Astrocyte (in vitro differentiated cells and primary cell): ENCODE results near the gene ABCB8. TPM values are rescaled to one million over a fixed set of nuclear protein-coding genes. Genes with fewer than 3 reads are reported as not detected.

Experiments
- DNase-seq: peaks from one replicate; pipeline ENCODE4 v3.0.0-alpha.2; 2010; ENCODE audit warnings: low read depth
- FAIRE-seq: peaks from 2 replicates; lab custom pipeline; 2011; peaks lifted over from hg19 to GRCh38; lab: Jason Lieb, UNC
- H2AFZ ChIP-seq: 2 replicates; pipeline ENCODE4 v1.6.0; 2012; ENCODE audit warnings: low read depth, low read length, inconsistent platforms
- H3K27ac ChIP-seq: 2 replicates; pipeline ENCODE4 v1.5.1; 2011; ENCODE audit warnings: low read depth, low read length, inconsistent platforms
- H3K27me3 ChIP-seq: 2 replicates; pipeline ENCODE4 v1.6.0; 2011; ENCODE audit warnings: low read length, inconsistent platforms; ENCODE audit not compliant: insufficient read depth
- H3K36me3 ChIP-seq: 2 replicates; pipeline ENCODE4 v1.5.1; 2011; ENCODE audit warnings: low read length, inconsistent platforms; ENCODE audit not compliant: insufficient read depth
- H3K4me1 ChIP-seq: 2 replicates; pipeline ENCODE4 v1.5.1; 2011; ENCODE audit warnings: low read length, inconsistent platforms; ENCODE audit not compliant: insufficient read depth
- H3K4me2 ChIP-seq: 2 replicates; pipeline ENCODE4 v1.6.0; 2012; ENCODE audit warnings: low read length, inconsistent platforms
- H3K4me3 ChIP-seq: 2 replicates; pipeline ENCODE4 v1.5.1; 2011; ENCODE audit warnings: low read depth, mild to moderate bottlenecking, low read length, inconsistent platforms; ENCODE audit not compliant: insufficient read depth
- H3K79me2 ChIP-seq: 2 replicates; pipeline ENCODE4 v1.6.0; 2012; ENCODE audit warnings: mild to moderate bottlenecking, low read length, inconsistent platforms; ENCODE audit not compliant: insufficient read depth
- H3K9ac ChIP-seq: 2 replicates; pipeline ENCODE4 v1.6.0; 2012; ENCODE audit warnings: mild to moderate bottlenecking, low read length, inconsistent platforms
- H3K9me3 ChIP-seq: 2 replicates; pipeline ENCODE4 v1.5.1; 2012; ENCODE audit warnings: low read depth, mild to moderate bottlenecking, low read length, inconsistent platforms; ENCODE audit not compliant: insufficient read depth
- H4K20me1 ChIP-seq: 2 replicates; pipeline ENCODE4 v1.6.0; 2012; ENCODE audit warnings: low read length, inconsistent platforms; ENCODE audit not compliant: insufficient read depth
- H3K27ac Mint-ChIP-seq: one replicate; pipeline ENCODE4 v1.8.0; 2021; ENCODE audit warnings: mild to moderate bottlenecking, mixed read lengths; ENCODE audit not compliant: unreplicated experiment
- H3K27me3 Mint-ChIP-seq: one replicate; pipeline ENCODE4 v1.8.0; 2021; ENCODE audit warnings: low read depth, mixed read lengths; ENCODE audit not compliant: unreplicated experiment
- H3K36me3 Mint-ChIP-seq: one replicate; pipeline ENCODE4 v1.8.0; 2021; ENCODE audit warnings: low read depth, mixed read lengths; ENCODE audit not compliant: unreplicated experiment
- H3K4me1 Mint-ChIP-seq: one replicate; pipeline ENCODE4 v1.8.0; 2021; ENCODE audit warnings: low read depth, mixed read lengths; ENCODE audit not compliant: unreplicated experiment
- H3K4me3 Mint-ChIP-seq: one replicate; pipeline ENCODE4 v1.8.0; 2021; ENCODE audit warnings: mild to moderate bottlenecking, moderate library complexity, mixed read lengths; ENCODE audit not compliant: unreplicated experiment
- H3K9me3 Mint-ChIP-seq: one replicate; pipeline ENCODE4 v1.8.0; 2021; ENCODE audit warnings: mild to moderate bottlenecking, mixed read lengths; ENCODE audit not compliant: unreplicated experiment
- EZH2 ChIP-seq: IDR thresholded peaks from 2 replicates; pipeline ENCODE4 v1.6.1; 2012; ENCODE audit warnings: mild to moderate bottlenecking, low read length, inconsistent platforms; ENCODE audit not compliant: insufficient read depth
- total RNA-seq: library from RNA; stranded (reverse); gene quantifications from 2 replicates; pipeline ENCODE4 v1.2.1, GENCODE V29; 2021
- TF ChIP-seq, protein P1 (sequence below): IDR thresholded peaks from 2 replicates; pipeline ENCODE4 v1.5.1; 2011; ENCODE audit warnings: low read depth, mild to moderate bottlenecking, inconsistent platforms, low read length, moderate library complexity; ENCODE audit not compliant: insufficient read depth

Gene ABCB8
- total RNA-seq, 1 donor from 2014 or later: 53.3 TPM

DNA sequence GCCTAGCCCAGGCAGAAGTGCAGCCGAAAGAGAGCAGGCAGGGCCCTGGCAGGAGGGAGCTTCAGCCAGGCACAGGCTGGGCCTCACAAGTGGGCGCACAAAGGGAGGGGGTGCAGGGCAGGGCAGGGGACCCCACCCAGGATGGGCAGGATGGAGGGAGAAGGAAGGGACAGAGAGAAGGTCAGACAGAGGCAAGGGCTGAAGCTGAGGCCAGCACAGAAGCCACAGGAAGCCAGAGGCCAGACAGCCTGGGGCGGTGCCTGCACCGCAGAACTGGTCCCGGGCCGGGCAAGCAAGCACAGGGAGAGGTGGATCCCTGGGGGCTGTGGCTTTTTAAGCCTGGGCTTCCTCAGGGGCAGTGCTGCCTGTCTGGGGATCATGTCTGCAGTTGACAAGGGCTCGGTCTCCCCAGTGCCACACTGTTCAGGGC is 20.8 kb upstream of the ABCB8 start:
- Histone ChIP-seq H4K20me1 (no peaks in the 10 kb centered on the region), H3K4me1 (peaks cover 5% of the 10 kb centered on the region), H3K36me3 (no peaks in the 10 kb centered on the region), H3K9ac (no peak overlapping the region), H3K27me3 (peaks cover 4% of the 10 kb centered on the region), H3K9me3 (no peaks in the 10 kb centered on the region), H2AFZ (no peak overlapping the region), H3K4me3 (no peak overlapping the region), H3K27ac (no peak overlapping the region), H3K4me2 (no peak overlapping the region), H3K79me2 (no peaks in the 10 kb centered on the region)
- H3K27ac Mint-ChIP-seq: no peak overlapping the region
- no peak for FAIRE-seq
- H3K27me3 Mint-ChIP-seq: peaks cover 36% of the 10 kb centered on the region
- H3K4me1 Mint-ChIP-seq: peaks cover 11% of the 10 kb centered on the region
- H3K36me3 Mint-ChIP-seq: peaks cover under 1% of the 10 kb centered on the region
- TF ChIP-seq, protein P1, sequence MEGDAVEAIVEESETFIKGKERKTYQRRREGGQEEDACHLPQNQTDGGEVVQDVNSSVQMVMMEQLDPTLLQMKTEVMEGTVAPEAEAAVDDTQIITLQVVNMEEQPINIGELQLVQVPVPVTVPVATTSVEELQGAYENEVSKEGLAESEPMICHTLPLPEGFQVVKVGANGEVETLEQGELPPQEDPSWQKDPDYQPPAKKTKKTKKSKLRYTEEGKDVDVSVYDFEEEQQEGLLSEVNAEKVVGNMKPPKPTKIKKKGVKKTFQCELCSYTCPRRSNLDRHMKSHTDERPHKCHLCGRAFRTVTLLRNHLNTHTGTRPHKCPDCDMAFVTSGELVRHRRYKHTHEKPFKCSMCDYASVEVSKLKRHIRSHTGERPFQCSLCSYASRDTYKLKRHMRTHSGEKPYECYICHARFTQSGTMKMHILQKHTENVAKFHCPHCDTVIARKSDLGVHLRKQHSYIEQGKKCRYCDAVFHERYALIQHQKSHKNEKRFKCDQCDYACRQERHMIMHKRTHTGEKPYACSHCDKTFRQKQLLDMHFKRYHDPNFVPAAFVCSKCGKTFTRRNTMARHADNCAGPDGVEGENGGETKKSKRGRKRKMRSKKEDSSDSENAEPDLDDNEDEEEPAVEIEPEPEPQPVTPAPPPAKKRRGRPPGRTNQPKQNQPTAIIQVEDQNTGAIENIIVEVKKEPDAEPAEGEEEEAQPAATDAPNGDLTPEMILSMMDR: no peak
- no peak for TF ChIP-seq EZH2
- no peaks in the 10 kb centered on the region for H3K9me3 Mint-ChIP-seq
- no peak for DNase-seq
- no peak overlapping the region for H3K4me3 Mint-ChIP-seq

DNA sequence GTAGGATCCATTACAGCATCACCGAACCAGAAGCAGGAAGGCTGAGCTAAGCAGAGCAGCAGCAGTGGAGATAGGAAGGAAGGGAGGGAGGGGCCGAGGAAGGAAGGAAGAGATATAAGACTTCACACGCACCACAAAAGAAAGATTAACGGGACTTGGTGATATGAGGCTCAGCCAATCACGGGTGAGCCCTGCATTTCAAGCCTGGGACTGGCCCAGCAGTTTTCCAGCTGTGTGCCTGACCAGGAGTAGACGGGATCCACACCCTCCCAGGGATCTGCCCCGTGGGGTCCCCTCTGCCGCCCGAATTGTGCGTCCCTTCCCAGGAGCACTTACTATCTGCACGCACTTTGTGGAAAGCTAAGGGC is 20.1 kb upstream of the ABCB8 start:
- Histone ChIP-seq H4K20me1 (no peaks in the 10 kb centered on the region), H3K4me1 (peaks cover 5% of the 10 kb centered on the region), H2AFZ (no peak overlapping the region), H3K36me3 (no peaks in the 10 kb centered on the region), H3K27ac (no peak overlapping the region), H3K4me3 (no peak overlapping the region), H3K27me3 (peaks cover 8% of the 10 kb centered on the region), H3K9me3 (no peaks in the 10 kb centered on the region), H3K4me2 (peak overlapping the region; percentile 58), H3K79me2 (no peaks in the 10 kb centered on the region), H3K9ac (no peak overlapping the region)
- Mint-ChIP-seq H3K9me3 (no peaks in the 10 kb centered on the region), H3K27me3 (peaks cover 40% of the 10 kb centered on the region), H3K4me3 (no peak overlapping the region), H3K36me3 (peaks cover 4% of the 10 kb centered on the region), H3K27ac (no peak overlapping the region), H3K4me1 (peaks cover 15% of the 10 kb centered on the region)
- FAIRE-seq (no peak), DNase-seq (no peak)
- TF ChIP-seq, protein P1: no peak
- no peak for TF ChIP-seq EZH2

DNA sequence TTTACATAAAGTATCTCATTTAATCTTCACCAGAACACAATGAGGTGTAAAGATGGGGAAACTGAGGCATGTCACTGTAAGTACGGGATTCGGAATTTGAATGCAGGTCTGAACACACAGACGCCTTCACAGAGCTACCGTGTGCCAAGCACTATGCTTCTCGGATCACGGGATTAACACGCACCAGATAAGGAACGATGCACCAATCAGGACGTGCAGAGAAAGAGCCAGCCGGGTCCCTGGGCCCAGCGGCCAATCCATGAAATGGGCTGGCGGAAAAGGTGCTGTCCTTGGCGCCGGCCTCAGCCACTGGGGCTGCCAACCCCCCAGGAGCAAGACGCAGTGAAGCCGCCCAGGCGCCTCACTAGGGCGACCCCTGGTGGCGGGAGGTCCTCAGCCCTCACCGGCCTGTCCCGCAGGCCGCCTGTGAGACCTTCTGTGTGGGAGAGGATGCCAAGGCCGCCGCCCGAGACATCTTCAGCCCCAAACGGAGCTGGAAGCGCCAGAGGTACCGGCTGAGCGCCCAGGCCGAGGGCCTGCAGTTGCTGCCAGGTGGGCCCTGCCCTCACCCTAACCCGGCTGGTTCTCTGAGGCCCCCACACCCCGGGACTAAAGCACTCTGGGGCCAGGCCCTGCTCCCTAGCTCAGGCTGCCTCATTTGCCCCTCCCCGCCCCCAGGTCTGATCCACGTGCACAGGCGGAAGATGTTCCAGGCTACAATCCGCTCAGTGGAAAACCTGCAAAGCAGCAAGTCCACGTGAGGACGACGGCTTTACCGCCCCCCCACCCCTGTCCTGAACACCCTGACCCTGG is 19.5 kb upstream of the ABCB8 start:
- no peak for TF ChIP-seq EZH2
- TF ChIP-seq, protein P1: peak; percentile 46
- no peaks in the 10 kb centered on the region for H3K9me3 ChIP-seq
- H3K79me2 ChIP-seq: no peaks in the 10 kb centered on the region
- no peak overlapping the region for H3K27ac ChIP-seq
- peak overlapping the region; percentile 58 for H3K4me2 ChIP-seq
- H3K4me1 Mint-ChIP-seq: peaks cover 15% of the 10 kb centered on the region
- H3K27ac Mint-ChIP-seq: peak overlapping the region; percentile 41
- no peak overlapping the region for H3K4me3 Mint-ChIP-seq
- peaks cover 7% of the 10 kb centered on the region for H3K27me3 ChIP-seq
- H3K4me1 ChIP-seq: peaks cover 7% of the 10 kb centered on the region
- H3K9ac ChIP-seq: no peak overlapping the region
- FAIRE-seq (no peak), DNase-seq (no peak)
- H4K20me1 ChIP-seq: no peaks in the 10 kb centered on the region
- peak overlapping the region; percentile 24 for H3K4me3 ChIP-seq
- H3K9me3 Mint-ChIP-seq: no peaks in the 10 kb centered on the region
- H3K27me3 Mint-ChIP-seq: peaks cover 35% of the 10 kb centered on the region
- peaks cover 4% of the 10 kb centered on the region for H3K36me3 Mint-ChIP-seq
- no peaks in the 10 kb centered on the region for H3K36me3 ChIP-seq
- peak overlapping the region; percentile 41 for H2AFZ ChIP-seq
